Caki2 (cell line): ENCODE data around the gene ADAMTS6. TPM values are rescaled to one million over a fixed set of nuclear protein-coding genes. Genes with fewer than 3 reads are reported as not detected.
"Not testable (repeated sequence)": the region's sequence is repeated elsewhere in the genome, so short reads cannot be mapped to it uniquely, and the experiment has no call there.

Experiments
- DNase-seq: peaks from one replicate; pipeline ENCODE4 v3.0.0-alpha.2; 2015; ENCODE audit warnings: low read depth
- in situ Hi-C: cut with HindIII; loops from 2 replicates; pipeline ENCODE4 v1.10.0; 2016; ENCODE audit warnings: low sequenced_read_pairs, low pct_unique_long_range_greater_than_20kb, mixed read lengths
- total RNA-seq: library from RNA; depleted of rRNA; stranded (reverse); fragments of >200 nt; shearing (Covaris generic); gene quantifications from 2 replicates; pipeline ENCODE4 v1.2.3, GENCODE V29; 2014; ENCODE audit warnings: low replicate concordance; rRNA removed

The ADAMTS6 gene, protein sequence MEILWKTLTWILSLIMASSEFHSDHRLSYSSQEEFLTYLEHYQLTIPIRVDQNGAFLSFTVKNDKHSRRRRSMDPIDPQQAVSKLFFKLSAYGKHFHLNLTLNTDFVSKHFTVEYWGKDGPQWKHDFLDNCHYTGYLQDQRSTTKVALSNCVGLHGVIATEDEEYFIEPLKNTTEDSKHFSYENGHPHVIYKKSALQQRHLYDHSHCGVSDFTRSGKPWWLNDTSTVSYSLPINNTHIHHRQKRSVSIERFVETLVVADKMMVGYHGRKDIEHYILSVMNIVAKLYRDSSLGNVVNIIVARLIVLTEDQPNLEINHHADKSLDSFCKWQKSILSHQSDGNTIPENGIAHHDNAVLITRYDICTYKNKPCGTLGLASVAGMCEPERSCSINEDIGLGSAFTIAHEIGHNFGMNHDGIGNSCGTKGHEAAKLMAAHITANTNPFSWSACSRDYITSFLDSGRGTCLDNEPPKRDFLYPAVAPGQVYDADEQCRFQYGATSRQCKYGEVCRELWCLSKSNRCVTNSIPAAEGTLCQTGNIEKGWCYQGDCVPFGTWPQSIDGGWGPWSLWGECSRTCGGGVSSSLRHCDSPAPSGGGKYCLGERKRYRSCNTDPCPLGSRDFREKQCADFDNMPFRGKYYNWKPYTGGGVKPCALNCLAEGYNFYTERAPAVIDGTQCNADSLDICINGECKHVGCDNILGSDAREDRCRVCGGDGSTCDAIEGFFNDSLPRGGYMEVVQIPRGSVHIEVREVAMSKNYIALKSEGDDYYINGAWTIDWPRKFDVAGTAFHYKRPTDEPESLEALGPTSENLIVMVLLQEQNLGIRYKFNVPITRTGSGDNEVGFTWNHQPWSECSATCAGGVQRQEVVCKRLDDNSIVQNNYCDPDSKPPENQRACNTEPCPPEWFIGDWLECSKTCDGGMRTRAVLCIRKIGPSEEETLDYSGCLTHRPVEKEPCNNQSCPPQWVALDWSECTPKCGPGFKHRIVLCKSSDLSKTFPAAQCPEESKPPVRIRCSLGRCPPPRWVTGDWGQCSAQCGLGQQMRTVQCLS (N-terminal part only)
- not detected in 2 replicates for total RNA-seq

DNA sequence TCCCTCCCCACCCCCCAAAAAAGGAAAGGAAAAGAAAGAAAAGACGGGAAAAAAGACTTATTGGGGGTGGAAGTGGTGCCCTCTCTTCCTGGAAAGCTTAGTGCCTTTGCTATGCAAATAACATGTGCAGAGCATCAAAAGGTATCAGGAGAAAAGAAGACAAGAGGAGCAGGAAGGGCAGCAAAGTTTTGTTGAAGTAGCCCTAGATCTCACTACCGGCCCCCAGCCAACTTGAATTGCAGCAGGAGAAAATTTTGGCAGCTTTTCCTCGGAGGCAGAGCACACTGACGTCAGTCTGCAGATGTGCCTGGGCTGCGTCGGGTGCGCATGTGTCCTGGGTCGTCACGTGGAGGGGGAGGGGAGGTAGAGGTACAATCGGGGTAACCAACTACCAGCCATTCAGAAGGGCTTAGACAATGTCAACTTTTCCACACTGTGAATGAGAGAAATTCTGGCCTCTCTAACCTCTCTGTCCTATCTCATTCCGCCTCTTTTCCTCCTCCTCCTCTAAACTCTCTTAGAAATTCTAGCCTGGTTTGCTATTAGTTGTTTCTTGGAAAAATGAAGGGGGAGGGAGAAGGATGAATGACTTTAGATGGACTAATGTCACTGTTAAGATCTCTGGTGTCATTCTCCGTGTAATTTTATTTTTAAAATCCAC, at the start of gene ADAMTS6:
ADAMTS6 (minus strand) TSS at position 286 of the 661 bp plus-strand sequence. CDS start 8,247 bp downstream, outside the sequence.
- in situ Hi-C loops: no loop called here
- peak; percentile 52 for DNase-seq

- in situ Hi-C loops: no loop called here
- DNase-seq: no peak
Measured at GRCh38 chr5:65530904-65531303, 49.2 kb upstream of the ADAMTS6 start.

GRCh38 chr5:65525726-65526125, 44.0 kb upstream of the ADAMTS6 start:
- no peak for DNase-seq
- in situ Hi-C loops: no loop called here

DNA sequence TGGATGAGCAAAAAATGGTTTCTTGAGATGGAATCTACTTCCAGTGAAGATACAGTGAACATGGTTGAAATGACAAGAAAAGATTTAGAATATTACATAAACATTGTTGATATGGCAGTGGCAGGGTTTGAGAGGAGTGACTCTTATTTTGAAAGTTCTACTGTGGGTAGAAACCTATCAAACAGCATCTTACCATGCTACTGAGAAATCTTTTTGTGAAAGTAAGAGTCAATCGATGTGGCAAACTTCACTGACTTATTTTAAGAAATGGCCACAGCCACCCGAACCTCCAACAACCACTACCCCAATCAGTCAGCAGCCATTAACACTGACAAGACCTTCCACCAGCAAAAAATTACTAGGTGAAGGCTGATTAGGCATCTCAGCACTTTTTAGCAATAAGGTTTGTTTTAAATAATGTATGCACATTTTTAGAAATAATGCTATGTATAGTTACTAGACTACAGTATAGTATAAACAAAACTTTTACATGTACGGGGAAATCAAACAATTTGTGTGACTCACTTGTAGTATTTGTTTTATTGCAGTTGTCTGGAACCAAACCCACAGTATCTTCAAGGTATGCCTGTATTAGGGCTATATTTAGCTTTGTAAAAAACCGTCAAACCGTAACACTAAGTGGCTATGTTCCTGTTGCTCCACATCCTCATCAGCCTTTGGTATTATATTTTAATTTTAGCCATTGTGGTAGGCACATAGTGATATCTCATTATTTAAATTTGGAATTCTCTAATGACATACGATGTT, 30.6 kb upstream of the ADAMTS6 start:
- in situ Hi-C loops: no loop called here
- no peak for DNase-seq

DNA sequence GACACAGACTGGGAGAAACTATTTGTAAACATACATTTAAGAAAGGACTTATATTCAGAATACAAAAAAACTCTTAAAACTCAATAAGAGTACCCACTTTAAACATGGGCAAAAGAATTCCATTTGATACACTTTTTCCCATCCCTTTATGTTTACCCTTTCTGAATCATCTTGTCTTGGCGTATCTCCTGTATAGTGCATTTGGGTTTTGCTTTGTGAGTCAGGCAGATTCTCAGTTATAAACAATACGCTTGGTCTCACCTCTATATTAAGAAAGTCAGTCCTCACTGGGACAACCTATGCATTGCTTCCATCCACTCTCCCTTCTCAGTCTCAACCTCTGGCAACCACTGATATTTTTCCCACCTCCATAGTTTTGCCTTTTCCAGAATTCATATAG, 27.3 kb upstream of the ADAMTS6 start:
- in situ Hi-C loops: no loop called here
- DNase-seq: no peak

DNA sequence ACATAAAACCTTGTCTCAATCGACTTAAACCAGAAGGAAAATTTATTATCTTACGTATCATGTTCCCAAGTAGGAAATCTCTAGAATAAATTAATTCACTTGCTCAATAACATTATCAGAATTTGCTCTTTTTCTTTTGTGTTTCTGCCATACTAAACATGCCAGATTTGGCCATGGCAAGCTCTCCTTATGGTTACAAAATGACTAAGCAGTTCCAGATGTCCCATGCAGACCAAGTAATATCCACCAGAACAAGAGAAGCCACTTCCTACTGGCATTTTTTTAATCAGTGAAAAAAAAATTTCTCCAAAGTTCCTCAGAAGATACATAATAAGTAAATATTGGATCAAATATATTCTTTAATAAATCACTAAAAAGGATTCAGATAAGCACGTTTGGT, 25.2 kb upstream of the ADAMTS6 start:
- in situ Hi-C loops: no loop called here
- no peak for DNase-seq

DNA sequence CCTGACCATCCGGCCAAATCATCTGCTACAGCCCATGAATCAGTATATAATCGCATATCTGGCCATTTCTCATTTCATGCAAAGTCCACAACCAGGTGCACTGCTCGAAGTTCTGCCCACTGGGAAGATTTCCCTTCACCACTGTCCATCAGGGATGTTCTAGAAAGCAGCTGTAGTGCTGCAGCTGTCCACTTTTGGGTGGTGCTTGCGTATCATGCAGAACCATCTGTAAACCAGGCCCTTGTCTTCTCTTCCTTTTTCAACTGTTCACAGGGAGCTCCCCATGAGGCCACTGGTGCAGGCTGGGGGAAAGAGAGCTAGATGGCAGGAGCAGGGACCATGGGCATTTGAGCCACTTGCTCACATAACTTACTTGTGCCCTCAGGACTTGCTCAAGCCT, 7.4 kb upstream of the ADAMTS6 start:
- DNase-seq: no peak
- in situ Hi-C loops: no loop called here

GRCh38 chr5:65488038-65488687, 6.4 kb upstream of the ADAMTS6 start:
- DNase-seq, in situ Hi-C loops: not testable (repeated sequence)

- in situ Hi-C loops, DNase-seq: not testable (repeated sequence)
Measured at GRCh38 chr5:65486803-65487202, 5.1 kb upstream of the ADAMTS6 start.

DNA sequence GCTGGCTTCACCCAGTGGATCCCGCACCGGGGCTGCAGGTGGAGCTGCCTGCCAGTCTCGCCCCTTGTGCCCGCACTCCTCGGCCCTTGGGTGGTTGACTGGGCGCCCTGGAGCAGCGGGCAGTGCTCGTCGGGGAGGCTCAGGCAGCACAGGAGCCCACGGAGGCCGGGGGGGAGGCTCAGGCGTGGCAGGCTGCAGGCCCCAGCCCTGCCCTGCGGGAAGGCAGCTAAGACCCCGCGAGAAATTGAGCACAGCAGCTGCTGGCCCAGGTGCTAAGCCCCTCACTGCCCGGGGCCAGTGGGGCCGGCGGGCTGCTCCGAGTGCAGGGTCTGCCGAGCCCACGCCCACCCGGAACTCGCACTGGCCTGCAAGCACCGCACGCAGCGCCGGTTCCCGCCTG, 3.7 kb upstream of the ADAMTS6 start:
- in situ Hi-C loops: no loop called here
- DNase-seq: no peak

DNA sequence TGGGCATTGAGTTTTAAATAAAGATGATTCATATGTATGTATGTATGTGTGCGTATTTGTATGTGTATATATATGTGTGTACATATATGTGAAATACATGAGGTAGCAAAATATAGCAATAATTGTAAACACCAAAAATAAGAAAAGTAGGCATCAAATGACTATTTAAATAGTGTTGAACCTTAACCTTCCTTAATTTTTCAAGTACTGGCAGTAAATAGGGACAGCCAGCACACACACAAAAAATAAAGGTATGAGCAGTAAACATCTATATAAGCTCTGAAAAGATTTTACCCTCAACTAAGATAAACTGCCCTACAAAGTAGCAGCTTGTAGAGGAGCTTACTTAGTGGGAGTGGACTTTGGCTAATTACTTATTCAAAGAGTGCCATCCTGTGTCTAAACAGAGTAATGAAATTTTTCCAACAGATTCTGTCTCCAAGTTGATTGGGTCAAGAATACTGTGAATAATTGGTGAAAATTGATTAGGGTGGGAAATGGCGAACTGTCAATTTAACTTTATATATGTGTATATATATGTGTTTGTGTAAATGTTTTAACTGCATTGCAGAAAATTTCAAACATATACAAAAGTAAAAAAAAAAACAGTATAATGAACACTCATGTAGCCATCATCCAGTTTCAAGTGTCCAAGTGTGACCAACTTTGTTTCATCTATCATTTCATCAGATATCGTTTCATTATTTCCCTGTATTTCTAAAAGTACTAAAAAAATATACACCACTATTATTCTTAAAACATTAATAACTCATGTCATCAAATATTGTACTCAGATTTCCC, 2.0 kb upstream of the ADAMTS6 start:
- in situ Hi-C loops: no loop called here

DNA sequence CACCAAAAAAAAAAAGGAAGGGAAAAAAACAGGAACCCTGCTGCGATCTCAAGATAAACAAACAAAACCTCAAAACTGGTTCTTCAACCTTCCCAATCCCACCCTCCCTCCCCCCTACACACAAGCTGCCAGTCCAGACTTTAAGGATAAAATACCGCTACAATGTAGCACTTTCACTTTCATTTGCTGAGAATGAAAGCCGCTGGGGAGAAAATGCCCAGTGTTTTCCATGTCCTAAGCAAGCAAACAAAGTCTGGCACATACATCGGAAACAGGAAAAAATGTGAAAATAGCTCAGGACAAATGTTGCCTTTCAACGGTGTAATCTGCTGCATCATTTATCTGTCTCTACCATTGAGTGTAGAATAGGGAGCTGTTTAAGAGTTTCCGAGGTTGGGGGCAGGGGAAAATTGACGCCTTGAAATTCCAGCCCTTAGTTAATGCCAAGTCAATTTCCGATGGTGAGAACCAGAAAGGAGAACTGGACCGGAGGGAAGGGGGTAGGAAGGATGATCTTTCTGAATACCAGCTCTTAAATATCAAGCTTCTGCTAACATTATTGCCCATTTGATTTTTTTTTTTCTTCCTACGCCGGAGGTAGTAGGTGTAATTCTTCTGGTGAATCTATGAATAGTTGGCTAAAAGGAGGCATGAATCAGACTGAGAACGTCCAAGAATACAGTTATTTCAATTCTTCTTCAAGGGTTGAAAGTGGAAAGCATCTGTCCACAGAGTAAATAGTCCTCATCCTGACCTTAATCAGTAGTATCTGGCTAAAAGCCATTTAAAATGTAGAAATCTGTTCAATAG, 1.2 kb upstream of the ADAMTS6 start:
- DNase-seq: peak; percentile 21
- in situ Hi-C loops: no loop called here

More for the DNA sequence above, 2.0 kb upstream of the ADAMTS6 start:
- DNase-seq: peak; percentile 32

- in situ Hi-C loops: no loop called here
- no peak for DNase-seq
Measured at GRCh38 chr5:65482296-65482735, 596 bp upstream of the ADAMTS6 start.

GRCh38 chr5:65481171-65481581, 544 bp downstream of the ADAMTS6 start:
- in situ Hi-C loops: no loop called here
- peak; percentile 6 for DNase-seq

- peak; percentile 18 for DNase-seq
- in situ Hi-C loops: no loop called here
Measured at GRCh38 chr5:65480306-65480865, 1.3 kb downstream of the ADAMTS6 start.
